Colonic mucosa (tissue), 4 donors: ENCODE measurements around the gene PCCA. TPM values are rescaled to one million over a fixed set of nuclear protein-coding genes. Genes with fewer than 3 reads are reported as not detected.

Experiments used
- DNase-seq: peaks from one replicate; pipeline ENCODE4 v3.0.0-alpha.2; 2020
- H3K27ac ChIP-seq: fragments of 200-600 bp; one replicate; pipeline ENCODE4 v1.8.0; 2021
- H3K27me3 ChIP-seq: fragments of 200-600 bp; one replicate; pipeline ENCODE4 v1.8.0; 2021
- H3K36me3 ChIP-seq: fragments of 200-600 bp; one replicate; pipeline ENCODE4 v1.8.0; 2021
- H3K4me1 ChIP-seq: fragments of 200-600 bp; one replicate; pipeline ENCODE4 v1.8.0; 2021; ENCODE audit warnings: mild to moderate bottlenecking
- H3K4me3 ChIP-seq: fragments of 200-600 bp; one replicate; pipeline ENCODE4 v1.8.0; 2021
- H3K9ac ChIP-seq, 2 donors: one replicate each; pipeline ENCODE4 v1.7.0; 2013; ENCODE audit warnings: control low read depth in 2 of 2, low read depth in 2 of 2, low read length in 2 of 2
- H3K9me3 ChIP-seq: fragments of 200-600 bp; one replicate; pipeline ENCODE4 v1.8.0; 2021
- CTCF ChIP-seq: fragments of 200-600 bp; IDR thresholded peaks from one replicate; pipeline ENCODE4 v1.8.0; 2022; ENCODE audit warnings: antibody characterized with exemption, mild to moderate bottlenecking
- intact Hi-C: fragments of 100-400 bp; cut with DNase I; formaldehyde crosslinking; loops from one replicate; pipeline ENCODE4 v1.14.1; 2022
- total RNA-seq, 2 donors: library from RNA; stranded (reverse); fragmentation: NEBNext Ultra II Directional in 1 of 2; extraction: Animal tissue kit (Norgen Biotek cat#: 25700) in 1 of 2; gene quantifications; one replicate each; pipeline ENCODE4 v1.2.1, GENCODE V29; 2021
- donor health status: healthy.
- donor health status: DM: no; HTN: no; CAD: no.
- donor health status: DM: no; HTN: no; CAD: no.

The PCCA gene
- total RNA-seq, 2 donors from 2014 or later, result 65.5 to 109 TPM

GRCh38 chr13:100197116-100197515 is 108.2 kb downstream of the PCCA start:
- no peak overlapping the region for H3K9ac ChIP-seq
- H3K9me3 ChIP-seq, result no peaks in the 10 kb centered on the region
- H3K4me3 ChIP-seq, result no peak overlapping the region
- H3K36me3 ChIP-seq, result no peaks in the 10 kb centered on the region
- H3K27me3 ChIP-seq, result no peaks in the 10 kb centered on the region
- no peak overlapping the region for H3K27ac ChIP-seq
- peaks cover 5% of the 10 kb centered on the region for H3K4me1 ChIP-seq
- TF ChIP-seq CTCF, result no peak
- intact Hi-C loops, result no loop called here
- no peak for DNase-seq

- H3K27me3 ChIP-seq, result no peaks in the 10 kb centered on the region
- intact Hi-C loops, result no loop called here
- no peaks in the 10 kb centered on the region for H3K9me3 ChIP-seq
- TF ChIP-seq CTCF, result no peak
- no peaks in the 10 kb centered on the region for H3K36me3 ChIP-seq
- DNase-seq, result peak; percentile 49
- H3K9ac ChIP-seq, result peak overlapping the region in 1 of 2 donors; percentile 15
- H3K4me3 ChIP-seq, result no peak overlapping the region
- H3K27ac ChIP-seq, result peak overlapping the region; percentile 45
- H3K4me1 ChIP-seq, result peaks cover 5% of the 10 kb centered on the region
Measured at GRCh38 chr13:100197591-100198365, 108.9 kb downstream of the PCCA start.

- intact Hi-C loops, result no loop called here
- H3K4me3 ChIP-seq, result no peak overlapping the region
- TF ChIP-seq CTCF, result no peak
- no peak overlapping the region for H3K9ac ChIP-seq
- H3K27ac ChIP-seq, result no peak overlapping the region
- no peaks in the 10 kb centered on the region for H3K4me1 ChIP-seq
- H3K36me3 ChIP-seq, result no peaks in the 10 kb centered on the region
- no peak for DNase-seq
- no peaks in the 10 kb centered on the region for H3K9me3 ChIP-seq
- H3K27me3 ChIP-seq, result no peaks in the 10 kb centered on the region
Measured at GRCh38 chr13:100203696-100204367, 114.9 kb downstream of the PCCA start.

- no peak for DNase-seq
- no peaks in the 10 kb centered on the region for H3K9me3 ChIP-seq
- no peak overlapping the region for H3K9ac ChIP-seq
- H3K27ac ChIP-seq, result no peak overlapping the region
- no peaks in the 10 kb centered on the region for H3K36me3 ChIP-seq
- no peaks in the 10 kb centered on the region for H3K4me1 ChIP-seq
- no peak overlapping the region for H3K4me3 ChIP-seq
- intact Hi-C loops, result no loop called here
- no peak for TF ChIP-seq CTCF
- no peaks in the 10 kb centered on the region for H3K27me3 ChIP-seq
Measured at GRCh38 chr13:100208002-100208401, 119.1 kb downstream of the PCCA start.

GRCh38 chr13:100208626-100209025 is 119.7 kb downstream of the PCCA start:
- no peak overlapping the region for H3K27ac ChIP-seq
- H3K4me1 ChIP-seq, result no peaks in the 10 kb centered on the region
- intact Hi-C loops, result no loop called here
- no peak overlapping the region for H3K9ac ChIP-seq
- no peaks in the 10 kb centered on the region for H3K36me3 ChIP-seq
- no peak overlapping the region for H3K4me3 ChIP-seq
- TF ChIP-seq CTCF, result no peak
- no peaks in the 10 kb centered on the region for H3K27me3 ChIP-seq
- DNase-seq, result no peak
- no peaks in the 10 kb centered on the region for H3K9me3 ChIP-seq
